PFSK-1 (cell line): Measurements from ENCODE around the gene MC1R.

Experiments
- FOXP2 ChIP-seq: optimal IDR thresholded peaks from 2 replicates; pipeline ENCODE3; 2011; ENCODE audit warnings: borderline replicate concordance, control low read depth, inconsistent platforms; ENCODE audit not compliant: insufficient read depth; ENCODE audit errors: extremely low read length, extremely low read depth
- POLR2AphosphoS5 ChIP-seq: IDR thresholded peaks from 2 replicates; pipeline ENCODE4 v1.6.1; 2012; ENCODE audit warnings: low read depth, mild to moderate bottlenecking, control low read depth, low read length, moderate library complexity
- SIN3A ChIP-seq: IDR thresholded peaks from 2 replicates; pipeline ENCODE4 v1.6.1; 2012; ENCODE audit warnings: mild to moderate bottlenecking, low read length, moderate library complexity, borderline replicate concordance; ENCODE audit not compliant: insufficient read depth
- TAF1 ChIP-seq: IDR thresholded peaks from 2 replicates; pipeline ENCODE4 v1.6.1; 2012; ENCODE audit warnings: low read length, control low read depth, borderline replicate concordance; ENCODE audit not compliant: insufficient read depth
- TF ChIP-seq, protein P1 (sequence below), 2 experiments: IDR thresholded peaks; 2 replicates each; pipeline versions ENCODE4 v1.6.1 to v1.8.0; 2011 to 2012; ENCODE audit warnings: low read depth in 2 of 2, low read length in 2 of 2, control low read depth in 1 of 2, inconsistent platforms in 1 of 2, mild to moderate bottlenecking in 1 of 2, moderate library complexity in 1 of 2; ENCODE audit not compliant: insufficient read depth in 1 of 2

DNA sequence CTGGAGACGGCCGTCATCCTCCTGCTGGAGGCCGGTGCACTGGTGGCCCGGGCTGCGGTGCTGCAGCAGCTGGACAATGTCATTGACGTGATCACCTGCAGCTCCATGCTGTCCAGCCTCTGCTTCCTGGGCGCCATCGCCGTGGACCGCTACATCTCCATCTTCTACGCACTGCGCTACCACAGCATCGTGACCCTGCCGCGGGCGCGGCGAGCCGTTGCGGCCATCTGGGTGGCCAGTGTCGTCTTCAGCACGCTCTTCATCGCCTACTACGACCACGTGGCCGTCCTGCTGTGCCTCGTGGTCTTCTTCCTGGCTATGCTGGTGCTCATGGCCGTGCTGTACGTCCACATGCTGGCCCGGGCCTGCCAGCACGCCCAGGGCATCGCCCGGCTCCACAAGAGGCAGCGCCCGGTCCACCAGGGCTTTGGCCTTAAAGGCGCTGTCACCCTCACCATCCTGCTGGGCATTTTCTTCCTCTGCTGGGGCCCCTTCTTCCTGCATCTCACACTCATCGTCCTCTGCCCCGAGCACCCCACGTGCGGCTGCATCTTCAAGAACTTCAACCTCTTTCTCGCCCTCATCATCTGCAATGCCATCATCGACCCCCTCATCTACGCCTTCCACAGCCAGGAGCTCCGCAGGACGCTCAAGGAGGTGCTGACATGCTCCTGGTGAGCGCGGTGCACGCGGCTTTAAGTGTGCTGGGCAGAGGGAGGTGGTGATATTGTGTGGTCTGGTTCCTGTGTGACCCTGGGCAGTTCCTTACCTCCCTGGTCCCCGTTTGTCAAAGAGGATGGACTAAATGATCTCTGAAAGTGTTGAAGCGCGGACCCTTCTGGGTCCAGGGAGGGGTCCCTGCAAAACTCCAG lies 1.1 kb downstream of the MC1R start:
- no peak for TF ChIP-seq POLR2AphosphoS5
- TF ChIP-seq, protein P1, sequence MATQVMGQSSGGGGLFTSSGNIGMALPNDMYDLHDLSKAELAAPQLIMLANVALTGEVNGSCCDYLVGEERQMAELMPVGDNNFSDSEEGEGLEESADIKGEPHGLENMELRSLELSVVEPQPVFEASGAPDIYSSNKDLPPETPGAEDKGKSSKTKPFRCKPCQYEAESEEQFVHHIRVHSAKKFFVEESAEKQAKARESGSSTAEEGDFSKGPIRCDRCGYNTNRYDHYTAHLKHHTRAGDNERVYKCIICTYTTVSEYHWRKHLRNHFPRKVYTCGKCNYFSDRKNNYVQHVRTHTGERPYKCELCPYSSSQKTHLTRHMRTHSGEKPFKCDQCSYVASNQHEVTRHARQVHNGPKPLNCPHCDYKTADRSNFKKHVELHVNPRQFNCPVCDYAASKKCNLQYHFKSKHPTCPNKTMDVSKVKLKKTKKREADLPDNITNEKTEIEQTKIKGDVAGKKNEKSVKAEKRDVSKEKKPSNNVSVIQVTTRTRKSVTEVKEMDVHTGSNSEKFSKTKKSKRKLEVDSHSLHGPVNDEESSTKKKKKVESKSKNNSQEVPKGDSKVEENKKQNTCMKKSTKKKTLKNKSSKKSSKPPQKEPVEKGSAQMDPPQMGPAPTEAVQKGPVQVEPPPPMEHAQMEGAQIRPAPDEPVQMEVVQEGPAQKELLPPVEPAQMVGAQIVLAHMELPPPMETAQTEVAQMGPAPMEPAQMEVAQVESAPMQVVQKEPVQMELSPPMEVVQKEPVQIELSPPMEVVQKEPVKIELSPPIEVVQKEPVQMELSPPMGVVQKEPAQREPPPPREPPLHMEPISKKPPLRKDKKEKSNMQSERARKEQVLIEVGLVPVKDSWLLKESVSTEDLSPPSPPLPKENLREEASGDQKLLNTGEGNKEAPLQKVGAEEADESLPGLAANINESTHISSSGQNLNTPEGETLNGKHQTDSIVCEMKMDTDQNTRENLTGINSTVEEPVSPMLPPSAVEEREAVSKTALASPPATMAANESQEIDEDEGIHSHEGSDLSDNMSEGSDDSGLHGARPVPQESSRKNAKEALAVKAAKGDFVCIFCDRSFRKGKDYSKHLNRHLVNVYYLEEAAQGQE (IDR thresholded peaks at IDR 0.05; ENCODE audit: insufficient read depth in 1 of 2, low read depth in 2 of 2, low read length in 2 of 2): no peak
- TF ChIP-seq SIN3A: no peak
- no peak for TF ChIP-seq TAF1
- no peak for TF ChIP-seq FOXP2
